Neural cell (in vitro differentiated cells): ENCODE results near the gene NRARP. TPM values are rescaled to one million over a fixed set of nuclear protein-coding genes. Genes with fewer than 3 reads are reported as not detected.

ENCODE experiments used
- H2AFZ ChIP-seq: fragments of 200-600, 300-800 bp; sonication (generic), shearing (Covaris generic); 2 replicates; pipeline ENCODE4 v1.6.0; 2014; ENCODE audit warnings: low read depth, mild to moderate bottlenecking, antibody characterized with exemption, low read length, moderate library complexity
- H3F3A ChIP-seq: fragments of 200-600 bp; shearing (Covaris generic); 2 replicates; pipeline ENCODE4 v1.6.1; 2016; ENCODE audit warnings: mild to moderate bottlenecking, moderate library complexity, mixed read lengths, antibody characterized with exemption, low read length; ENCODE audit not compliant: insufficient read depth, poor library complexity, severe bottlenecking
- H3K27ac ChIP-seq: fragments of 200-600, 300-800 bp; sonication (generic), shearing (Covaris generic); 2 replicates; pipeline ENCODE4 v1.5.1; 2014; ENCODE audit warnings: mild to moderate bottlenecking, low read length, moderate library complexity
- H3K27me3 ChIP-seq: fragments of 300-800, 200-600 bp; sonication (generic), shearing (Covaris generic); 2 replicates; pipeline ENCODE4 v1.6.0; 2014; ENCODE audit warnings: mild to moderate bottlenecking, low read depth, low read length, moderate library complexity; ENCODE audit not compliant: insufficient read depth
- H3K36me3 ChIP-seq: fragments of 300-800, 200-600 bp; sonication (generic), shearing (Covaris generic); 2 replicates; pipeline ENCODE4 v1.5.1; 2014; ENCODE audit warnings: mild to moderate bottlenecking, antibody characterized with exemption, low read length, moderate library complexity; ENCODE audit not compliant: insufficient read depth
- H3K4me2 ChIP-seq: fragments of 300-800, 200-600 bp; sonication (generic), shearing (Covaris generic); 2 replicates; pipeline ENCODE4 v1.6.0; 2014; ENCODE audit warnings: mild to moderate bottlenecking, low read length
- H3K4me3 ChIP-seq: fragments of 300-800, 200-600 bp; sonication (generic), shearing (Covaris generic); 2 replicates; pipeline ENCODE4 v1.5.1; 2014; ENCODE audit warnings: mild to moderate bottlenecking, low read length, moderate library complexity
- H3K79me2 ChIP-seq: fragments of 200-600 bp; shearing (Covaris generic); replicated peaks from 2 replicates; pipeline ENCODE4 v1.6.0; 2014; ENCODE audit warnings: mild to moderate bottlenecking, low read length, moderate library complexity; ENCODE audit not compliant: insufficient read depth
- H3K9ac ChIP-seq: fragments of 300-800, 200-600 bp; sonication (generic), shearing (Covaris generic); 2 replicates; pipeline ENCODE4 v1.6.1; 2016; ENCODE audit warnings: mild to moderate bottlenecking, low read length, mixed read lengths
- H3K9me2 ChIP-seq: fragments of 200-600 bp; shearing (Covaris generic); 2 replicates; pipeline ENCODE4 v1.6.1; 2016; ENCODE audit warnings: mild to moderate bottlenecking, low read length, mixed read lengths; ENCODE audit not compliant: insufficient read depth
- H3K9me3 ChIP-seq: fragments of 200-600, 300-800 bp; sonication (generic), shearing (Covaris generic); 2 replicates; pipeline ENCODE4 v1.6.1; 2016; ENCODE audit warnings: mild to moderate bottlenecking, mixed run types, low read length, moderate library complexity, mixed read lengths
- H4K20me1 ChIP-seq: fragments of 200-600 bp; shearing (Covaris generic); 2 replicates; pipeline ENCODE4 v1.6.1; 2016; ENCODE audit warnings: mild to moderate bottlenecking, mixed run types; ENCODE audit not compliant: insufficient read depth
- EP300 ChIP-seq: fragments of 450-650 bp; conservative IDR thresholded peaks from 2 replicates; pipeline ENCODE4 v1.6.1; 2014; ENCODE audit warnings: antibody characterized with exemption, mild to moderate bottlenecking, moderate library complexity; ENCODE audit not compliant: poor library complexity, severe bottlenecking
- EZH2 ChIP-seq: fragments of 200-600, 300-800 bp; shearing (Covaris generic), sonication (generic); IDR thresholded peaks from 2 replicates; pipeline ENCODE4 v1.6.1; 2014; ENCODE audit warnings: antibody characterized with exemption, low read length, borderline replicate concordance, mild to moderate bottlenecking; ENCODE audit not compliant: insufficient read depth, poor library complexity, severe bottlenecking
- MXI1 ChIP-seq: fragments of 450-650 bp; conservative IDR thresholded peaks from 2 replicates; pipeline ENCODE4 v1.6.1; 2014; ENCODE audit warnings: antibody characterized with exemption, mild to moderate bottlenecking; ENCODE audit not compliant: poor library complexity, severe bottlenecking
- POLR2AphosphoS5 ChIP-seq: IDR thresholded peaks from 2 replicates; pipeline ENCODE4 v1.6.1; 2012
- RAD21 ChIP-seq: fragments of 450-650 bp; conservative IDR thresholded peaks from 2 replicates; pipeline ENCODE4 v1.6.1; 2014; ENCODE audit warnings: antibody characterized with exemption, mild to moderate bottlenecking, moderate library complexity
- SMC3 ChIP-seq: fragments of 450-650 bp; conservative IDR thresholded peaks from 2 replicates; pipeline ENCODE4 v1.6.1; 2014; ENCODE audit warnings: antibody characterized with exemption, mild to moderate bottlenecking, moderate library complexity; ENCODE audit not compliant: poor library complexity
- TAF1 ChIP-seq: IDR thresholded peaks from 2 replicates; pipeline ENCODE4 v1.6.1; 2012; ENCODE audit warnings: low read depth
- polyA plus RNA-seq: library from polyadenylated mRNA; depleted of rRNA; stranded (reverse); fragments of >200 nt; gene quantifications from 2 replicates; pipeline ENCODE4 v1.2.3, GENCODE V29; 2014
- TF ChIP-seq, protein P1 (sequence below): fragments of 450-650 bp; IDR thresholded peaks from 2 replicates; pipeline ENCODE4 v1.5.1; 2014; ENCODE audit warnings: antibody characterized with exemption, mild to moderate bottlenecking, moderate library complexity; ENCODE audit not compliant: poor library complexity, severe bottlenecking
- TF ChIP-seq, protein P2 (sequence below): IDR thresholded peaks from 2 replicates; pipeline ENCODE4 v1.6.1; 2012; ENCODE audit warnings: borderline replicate concordance

The NRARP gene
- polyA plus RNA-seq, 1 donor from 2014 or later, result 2.3 TPM

DNA sequence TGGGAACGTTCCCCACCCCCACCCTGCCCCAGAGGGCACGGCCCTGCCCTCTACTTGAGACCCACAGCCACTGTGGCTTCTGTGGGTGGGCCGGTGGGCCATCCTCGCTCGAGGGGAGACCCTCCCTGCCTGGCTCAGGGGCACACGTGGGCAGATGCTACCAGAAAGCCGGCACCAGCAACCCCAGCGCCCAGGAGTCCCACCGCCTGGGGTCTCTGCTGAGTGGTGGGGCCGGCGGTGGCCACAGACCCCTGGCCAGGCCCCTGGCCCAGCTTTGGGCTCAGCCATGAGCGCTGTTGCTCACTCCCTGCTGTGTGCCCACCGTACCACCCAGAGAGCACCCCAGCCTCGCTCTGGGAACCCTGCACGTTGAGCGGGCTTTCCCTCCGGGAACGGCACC, 16.5 kb upstream of the NRARP start:
- no peak overlapping the region for H3K4me3 ChIP-seq
- H3F3A ChIP-seq, result no peaks in the 10 kb centered on the region
- no peak overlapping the region for H3K9ac ChIP-seq
- no peaks in the 10 kb centered on the region for H3K79me2 ChIP-seq
- TF ChIP-seq EZH2 (no peak), MXI1 (no peak), SMC3 (no peak), RAD21 (no peak), EP300 (no peak), POLR2AphosphoS5 (no peak), TAF1 (no peak)
- TF ChIP-seq, protein P1, sequence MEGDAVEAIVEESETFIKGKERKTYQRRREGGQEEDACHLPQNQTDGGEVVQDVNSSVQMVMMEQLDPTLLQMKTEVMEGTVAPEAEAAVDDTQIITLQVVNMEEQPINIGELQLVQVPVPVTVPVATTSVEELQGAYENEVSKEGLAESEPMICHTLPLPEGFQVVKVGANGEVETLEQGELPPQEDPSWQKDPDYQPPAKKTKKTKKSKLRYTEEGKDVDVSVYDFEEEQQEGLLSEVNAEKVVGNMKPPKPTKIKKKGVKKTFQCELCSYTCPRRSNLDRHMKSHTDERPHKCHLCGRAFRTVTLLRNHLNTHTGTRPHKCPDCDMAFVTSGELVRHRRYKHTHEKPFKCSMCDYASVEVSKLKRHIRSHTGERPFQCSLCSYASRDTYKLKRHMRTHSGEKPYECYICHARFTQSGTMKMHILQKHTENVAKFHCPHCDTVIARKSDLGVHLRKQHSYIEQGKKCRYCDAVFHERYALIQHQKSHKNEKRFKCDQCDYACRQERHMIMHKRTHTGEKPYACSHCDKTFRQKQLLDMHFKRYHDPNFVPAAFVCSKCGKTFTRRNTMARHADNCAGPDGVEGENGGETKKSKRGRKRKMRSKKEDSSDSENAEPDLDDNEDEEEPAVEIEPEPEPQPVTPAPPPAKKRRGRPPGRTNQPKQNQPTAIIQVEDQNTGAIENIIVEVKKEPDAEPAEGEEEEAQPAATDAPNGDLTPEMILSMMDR, result no peak
- TF ChIP-seq, protein P2, sequence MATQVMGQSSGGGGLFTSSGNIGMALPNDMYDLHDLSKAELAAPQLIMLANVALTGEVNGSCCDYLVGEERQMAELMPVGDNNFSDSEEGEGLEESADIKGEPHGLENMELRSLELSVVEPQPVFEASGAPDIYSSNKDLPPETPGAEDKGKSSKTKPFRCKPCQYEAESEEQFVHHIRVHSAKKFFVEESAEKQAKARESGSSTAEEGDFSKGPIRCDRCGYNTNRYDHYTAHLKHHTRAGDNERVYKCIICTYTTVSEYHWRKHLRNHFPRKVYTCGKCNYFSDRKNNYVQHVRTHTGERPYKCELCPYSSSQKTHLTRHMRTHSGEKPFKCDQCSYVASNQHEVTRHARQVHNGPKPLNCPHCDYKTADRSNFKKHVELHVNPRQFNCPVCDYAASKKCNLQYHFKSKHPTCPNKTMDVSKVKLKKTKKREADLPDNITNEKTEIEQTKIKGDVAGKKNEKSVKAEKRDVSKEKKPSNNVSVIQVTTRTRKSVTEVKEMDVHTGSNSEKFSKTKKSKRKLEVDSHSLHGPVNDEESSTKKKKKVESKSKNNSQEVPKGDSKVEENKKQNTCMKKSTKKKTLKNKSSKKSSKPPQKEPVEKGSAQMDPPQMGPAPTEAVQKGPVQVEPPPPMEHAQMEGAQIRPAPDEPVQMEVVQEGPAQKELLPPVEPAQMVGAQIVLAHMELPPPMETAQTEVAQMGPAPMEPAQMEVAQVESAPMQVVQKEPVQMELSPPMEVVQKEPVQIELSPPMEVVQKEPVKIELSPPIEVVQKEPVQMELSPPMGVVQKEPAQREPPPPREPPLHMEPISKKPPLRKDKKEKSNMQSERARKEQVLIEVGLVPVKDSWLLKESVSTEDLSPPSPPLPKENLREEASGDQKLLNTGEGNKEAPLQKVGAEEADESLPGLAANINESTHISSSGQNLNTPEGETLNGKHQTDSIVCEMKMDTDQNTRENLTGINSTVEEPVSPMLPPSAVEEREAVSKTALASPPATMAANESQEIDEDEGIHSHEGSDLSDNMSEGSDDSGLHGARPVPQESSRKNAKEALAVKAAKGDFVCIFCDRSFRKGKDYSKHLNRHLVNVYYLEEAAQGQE, result no peak
- no peak overlapping the region for H3K4me2 ChIP-seq
- H3K36me3 ChIP-seq, result no peaks in the 10 kb centered on the region
- H3K9me2 ChIP-seq, result no peaks in the 10 kb centered on the region
- H4K20me1 ChIP-seq, result no peaks in the 10 kb centered on the region
- no peak overlapping the region for H3K27ac ChIP-seq
- H3K9me3 ChIP-seq, result no peaks in the 10 kb centered on the region
- no peak overlapping the region for H2AFZ ChIP-seq
- H3K27me3 ChIP-seq, result no peaks in the 10 kb centered on the region

DNA sequence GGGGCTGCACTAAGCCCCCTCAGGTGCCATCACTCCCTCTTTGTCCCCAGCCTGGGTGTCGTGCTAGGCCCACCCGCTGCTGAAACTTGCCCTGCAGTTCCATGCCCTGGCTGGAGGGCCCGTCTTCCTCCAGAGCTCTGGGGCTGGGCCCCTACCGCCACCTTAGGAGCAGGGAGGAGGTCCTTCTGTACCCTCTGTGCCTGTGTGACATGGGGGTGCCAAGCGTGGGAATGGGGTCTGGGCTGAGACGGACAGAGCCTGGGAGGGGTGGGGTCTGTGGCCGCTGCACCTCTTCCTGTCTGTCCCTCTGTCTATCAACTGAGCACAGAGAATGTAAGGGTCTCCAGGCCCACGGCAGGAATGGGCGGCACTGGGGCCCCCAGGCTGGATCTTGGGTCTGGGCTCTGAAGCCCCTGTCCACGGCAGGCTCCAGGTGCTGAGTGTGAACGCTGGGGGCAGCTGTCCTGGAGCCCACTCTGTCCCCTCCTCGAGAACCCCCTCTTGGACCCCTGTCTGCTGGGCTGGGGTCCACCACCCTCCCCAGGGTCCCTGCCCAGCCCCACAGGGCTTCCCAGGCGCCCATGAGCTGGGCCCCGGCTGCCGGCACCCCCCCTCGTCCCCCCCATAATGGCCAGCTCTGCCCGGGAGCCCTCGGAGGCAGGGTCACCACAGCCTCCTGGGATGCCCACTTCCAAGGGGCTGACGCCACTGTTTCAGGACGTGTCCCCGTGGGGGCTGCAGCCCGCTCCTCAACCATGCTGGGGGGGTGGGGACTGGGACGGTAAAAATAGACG, 15.8 kb upstream of the NRARP start:
- H3K4me2 ChIP-seq, result no peak overlapping the region
- H3K27ac ChIP-seq, result no peak overlapping the region
- H2AFZ ChIP-seq, result no peak overlapping the region
- no peak overlapping the region for H3K4me3 ChIP-seq
- no peaks in the 10 kb centered on the region for H3K27me3 ChIP-seq
- no peaks in the 10 kb centered on the region for H3K9me2 ChIP-seq
- H3K79me2 ChIP-seq, result no peaks in the 10 kb centered on the region
- no peaks in the 10 kb centered on the region for H3K9me3 ChIP-seq
- no peaks in the 10 kb centered on the region for H3F3A ChIP-seq
- TF ChIP-seq POLR2AphosphoS5 (no peak), EP300 (no peak)
- no peak overlapping the region for H3K9ac ChIP-seq
- H4K20me1 ChIP-seq, result no peaks in the 10 kb centered on the region
- no peaks in the 10 kb centered on the region for H3K36me3 ChIP-seq
